SK-N-MC (cell line): ENCODE measurements around the gene MRGPRD.

Experiments
- EZH2 ChIP-seq: fragments of 200-600 bp; sonication (generic); IDR thresholded peaks from one replicate; pipeline ENCODE4 v1.6.1; 2017; ENCODE audit warnings: antibody characterized with exemption
- FOXP2 ChIP-seq: optimal IDR thresholded peaks from 2 replicates; pipeline ENCODE3; 2011; ENCODE audit warnings: mild to moderate bottlenecking, moderate library complexity; ENCODE audit not compliant: insufficient read depth; ENCODE audit errors: extremely low read length, control extremely low read depth
- POLR2AphosphoS5 ChIP-seq: IDR thresholded peaks from 2 replicates; pipeline ENCODE4 v1.6.1; 2012; ENCODE audit warnings: mild to moderate bottlenecking, low read depth, low read length, borderline replicate concordance

- TF ChIP-seq POLR2AphosphoS5 = no peak
- no peak for TF ChIP-seq EZH2
- no peak for TF ChIP-seq FOXP2
Observed at GRCh38 chr11:68996376-68997123, 15.8 kb upstream of the MRGPRD start.
